ENCODE data around the gene ORM2.
"Not testable (repeated sequence)": the region's sequence is repeated elsewhere in the genome, so short reads cannot be mapped to it uniquely, and the experiment has no call there.

ORM2 gene

DNA sequence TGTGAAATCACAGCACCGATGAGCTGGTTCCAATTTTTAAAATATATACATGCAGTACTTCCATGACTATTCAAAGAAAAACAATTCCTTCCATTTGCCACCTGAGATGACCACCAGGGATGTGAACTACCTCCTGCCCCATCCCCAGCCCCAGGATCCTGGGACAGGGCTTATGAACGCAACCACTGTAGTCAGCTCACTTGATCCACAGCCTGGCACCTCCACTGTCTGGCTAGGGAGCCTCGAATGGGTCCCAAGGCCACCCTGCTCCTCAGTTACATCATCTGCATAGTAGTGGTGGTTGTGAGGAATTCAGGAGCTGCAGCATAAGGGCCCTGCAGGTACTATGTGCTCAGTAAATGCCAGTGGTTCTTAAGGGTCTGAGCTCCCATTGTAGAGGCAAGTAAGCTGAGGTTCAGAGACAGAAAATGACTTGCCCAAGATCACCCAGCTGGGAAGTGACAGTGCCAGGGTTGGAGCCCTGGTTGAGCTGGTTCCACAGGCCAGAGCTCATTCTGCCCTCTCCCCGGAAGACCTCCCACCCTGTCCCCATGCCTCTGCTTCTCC, 2.9 kb downstream of the ORM2 start:
- DNase-seq, result not testable (repeated sequence)

DNA sequence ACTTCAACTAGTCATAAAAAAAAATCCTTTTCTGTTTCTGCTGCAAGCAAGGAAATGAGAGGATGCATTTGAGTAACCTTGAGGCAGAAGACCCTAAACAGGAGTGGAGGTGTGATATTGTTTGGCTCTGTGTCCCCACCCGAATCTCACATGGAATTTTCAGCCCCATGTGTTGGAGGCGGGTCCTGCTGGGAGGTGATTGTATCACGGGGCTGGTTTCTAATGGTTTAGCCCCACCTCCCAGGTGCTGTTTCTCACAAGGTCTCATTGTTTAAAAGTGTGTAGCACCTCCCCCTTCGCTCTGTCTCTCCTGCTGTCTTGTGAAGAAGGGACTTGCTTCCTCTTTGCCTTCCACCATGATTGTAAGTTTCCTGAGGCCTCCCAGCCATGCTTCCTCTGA, 4.0 kb downstream of the ORM2 start:
- DNase-seq, result not testable (repeated sequence)

DNA sequence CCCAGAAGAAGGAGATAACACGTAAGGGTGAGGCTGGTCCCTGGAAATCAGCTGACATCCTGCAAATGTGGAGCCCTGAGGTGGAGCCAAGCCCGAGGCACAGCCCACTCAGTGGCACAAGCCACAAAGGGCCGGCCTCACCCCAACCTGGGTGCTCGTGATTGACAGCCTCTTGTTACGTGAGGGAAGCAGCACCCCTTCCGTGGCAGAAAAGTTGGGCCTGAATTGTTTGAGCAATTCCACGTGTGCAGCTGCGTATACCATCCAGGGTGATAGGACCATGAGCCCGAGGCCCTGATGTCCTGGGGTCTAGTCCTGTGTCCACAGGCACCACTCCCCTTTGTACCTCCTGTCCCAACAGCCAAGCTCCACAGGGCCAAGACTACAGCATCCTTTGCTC, 4.8 kb downstream of the ORM2 start:
- no peak for DNase-seq

DNA sequence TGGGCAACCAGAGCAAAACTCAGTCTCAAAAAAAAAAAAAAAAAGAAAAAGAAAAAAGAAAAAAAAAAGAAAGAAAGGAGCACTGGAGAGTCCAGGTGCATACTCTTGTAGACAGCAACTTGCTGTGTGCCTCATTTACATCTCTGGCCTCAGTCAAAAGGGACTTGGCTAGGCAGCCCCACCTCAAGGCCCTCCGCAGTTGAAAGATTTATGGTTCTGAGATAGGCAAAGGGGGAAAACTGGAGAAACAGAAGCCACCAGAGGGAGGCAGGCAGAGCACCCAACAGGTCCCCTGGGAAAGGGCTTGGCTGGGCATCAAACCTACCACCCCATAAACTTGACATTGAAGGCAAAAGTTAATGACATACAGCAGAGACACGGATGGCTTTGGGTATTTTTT, 6.1 kb downstream of the ORM2 start:
- DNase-seq, result no peak

DNA sequence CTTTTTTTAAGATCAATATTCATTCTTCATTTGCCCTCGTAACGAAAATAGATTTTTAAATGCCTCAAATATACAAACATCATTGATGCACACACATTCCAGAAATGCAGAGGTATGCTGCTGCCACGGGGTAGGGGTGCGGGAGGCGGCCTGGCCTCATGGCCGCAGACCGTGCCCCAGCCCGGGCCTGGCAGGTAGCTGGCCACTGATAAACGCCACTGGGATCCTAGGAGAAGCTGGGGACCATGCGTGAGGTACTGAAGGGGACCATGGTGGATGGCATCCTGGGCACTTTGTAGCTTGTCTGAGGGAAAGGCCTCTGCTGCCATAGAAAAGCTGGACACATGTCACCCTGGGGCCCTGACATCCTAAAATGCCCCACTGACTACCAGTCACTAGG, 6.5 kb downstream of the ORM2 start:
- no peak for DNase-seq

DNA sequence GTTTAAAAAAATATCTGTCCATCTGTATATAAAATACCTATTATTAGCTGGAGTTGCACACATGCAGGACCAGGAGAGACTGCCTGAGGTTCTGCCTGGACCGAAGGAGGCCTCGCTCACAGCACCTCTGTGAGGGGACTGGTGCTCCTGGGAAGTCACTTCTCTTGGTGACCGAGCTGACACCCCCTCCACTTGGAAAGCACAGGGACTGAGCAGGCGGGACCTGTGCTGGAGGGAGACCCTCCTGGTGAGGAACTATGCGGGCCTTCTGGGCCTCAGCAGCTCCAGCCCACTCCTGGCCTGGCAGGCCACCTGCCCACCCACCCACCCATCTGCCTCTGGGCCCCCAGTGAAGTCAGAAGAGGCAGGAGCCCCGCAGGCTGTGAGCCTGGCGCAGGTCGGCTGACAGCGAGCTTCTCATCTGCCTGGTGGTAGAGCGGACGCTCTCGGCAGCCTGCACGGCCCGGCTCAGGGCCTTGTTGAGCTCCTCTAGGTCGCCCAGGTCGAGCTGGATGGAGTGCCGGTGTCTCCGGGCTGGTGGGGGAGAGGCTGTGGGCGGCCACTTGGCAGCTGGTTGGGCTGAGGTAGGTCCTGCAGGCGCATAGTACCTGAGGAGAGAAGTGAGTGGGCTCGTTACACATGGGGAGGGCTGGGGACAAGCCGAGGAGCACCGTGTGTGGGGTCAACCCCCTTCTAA, 7.2 kb downstream of the ORM2 start:
- DNase-seq, result no peak

DNA sequence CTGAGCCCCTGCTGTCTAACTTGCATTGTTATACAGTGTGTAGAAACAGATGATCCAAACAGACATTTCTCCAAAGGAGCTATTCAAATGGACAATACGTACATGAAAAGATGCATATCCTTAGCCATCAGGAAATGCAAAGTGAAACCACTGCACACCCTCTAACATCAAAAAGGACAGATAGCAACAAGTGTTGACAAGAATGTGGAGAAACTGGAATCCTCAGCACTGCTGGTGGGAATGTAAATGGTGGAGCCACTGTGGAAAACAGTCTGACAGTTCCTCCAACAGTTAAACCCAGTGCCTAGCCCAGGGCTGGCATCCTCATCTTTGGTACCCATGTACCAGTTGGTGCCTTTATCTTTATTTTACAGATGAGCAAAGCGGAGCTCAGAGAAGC, 8.5 kb downstream of the ORM2 start:
- DNase-seq, result no peak

DNA sequence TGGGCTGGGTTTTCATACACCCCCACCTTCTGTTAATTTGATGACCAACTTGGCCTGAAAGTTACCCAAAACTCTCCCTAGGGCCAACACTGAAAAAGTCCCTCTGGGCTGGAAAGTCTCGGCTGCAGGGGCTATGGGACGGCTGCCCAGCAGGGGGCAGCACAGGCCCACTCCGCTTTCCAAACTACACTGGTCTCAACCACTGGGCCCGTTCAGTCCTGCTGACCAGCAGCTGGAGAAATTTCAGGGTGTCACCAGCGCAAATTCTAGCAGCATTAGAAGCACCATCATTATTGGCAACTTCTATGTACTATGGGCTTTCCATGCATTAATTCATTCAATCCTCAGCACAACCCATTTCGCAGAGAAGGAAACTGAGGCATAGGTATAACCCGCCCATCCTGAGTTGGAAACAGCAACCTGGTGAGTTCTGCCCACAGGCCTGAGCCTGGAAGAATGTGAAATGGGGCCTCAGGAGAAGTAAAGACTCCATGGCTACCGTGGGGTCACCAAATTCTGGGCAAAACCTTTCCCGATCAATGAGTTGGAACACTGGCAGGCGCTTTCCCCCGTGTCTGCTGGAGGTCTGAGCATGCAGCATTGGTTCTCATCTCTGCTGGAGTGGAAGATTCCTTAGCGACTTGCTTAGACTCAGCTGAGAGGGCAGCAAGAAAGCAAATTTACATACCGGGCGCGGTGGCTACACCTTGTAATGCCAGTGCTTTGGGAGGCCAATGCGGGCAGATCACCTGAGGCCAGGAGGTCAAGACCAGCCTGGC, 9.7 kb downstream of the ORM2 start:
- no peak for DNase-seq

DNA sequence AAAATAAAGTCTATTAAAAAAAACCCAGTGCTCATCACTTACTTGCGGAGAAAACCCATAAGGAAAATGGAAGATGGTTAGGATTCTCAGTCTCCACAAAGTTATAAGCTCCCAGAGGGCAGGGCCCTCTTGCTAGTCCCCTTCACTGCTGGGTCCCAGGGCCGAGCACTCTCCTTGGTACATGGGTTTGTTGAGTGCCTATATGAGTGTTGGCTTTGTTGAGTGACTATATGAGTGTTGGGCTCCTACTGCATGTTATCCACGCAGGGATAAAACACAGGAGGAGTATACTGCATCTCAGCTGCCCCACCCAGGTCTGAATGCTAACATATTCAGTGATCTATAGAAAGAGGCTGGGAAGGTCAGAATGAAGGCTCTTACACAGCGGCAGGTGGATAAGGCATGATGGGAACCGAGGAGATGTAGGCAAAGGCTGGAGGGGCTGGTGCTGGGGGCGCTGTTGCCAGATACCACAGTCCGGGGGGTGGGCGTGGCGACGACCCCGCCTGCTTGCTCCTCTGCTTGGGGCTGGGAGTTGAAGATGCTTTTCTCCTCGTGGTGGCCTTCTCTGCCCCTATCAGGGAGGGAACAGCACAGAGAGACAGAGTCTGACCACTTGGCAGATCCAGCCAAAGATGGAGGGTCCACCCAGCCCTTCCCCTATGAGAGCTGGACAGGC, 11.6 kb downstream of the ORM2 start:
- no peak for DNase-seq

DNA sequence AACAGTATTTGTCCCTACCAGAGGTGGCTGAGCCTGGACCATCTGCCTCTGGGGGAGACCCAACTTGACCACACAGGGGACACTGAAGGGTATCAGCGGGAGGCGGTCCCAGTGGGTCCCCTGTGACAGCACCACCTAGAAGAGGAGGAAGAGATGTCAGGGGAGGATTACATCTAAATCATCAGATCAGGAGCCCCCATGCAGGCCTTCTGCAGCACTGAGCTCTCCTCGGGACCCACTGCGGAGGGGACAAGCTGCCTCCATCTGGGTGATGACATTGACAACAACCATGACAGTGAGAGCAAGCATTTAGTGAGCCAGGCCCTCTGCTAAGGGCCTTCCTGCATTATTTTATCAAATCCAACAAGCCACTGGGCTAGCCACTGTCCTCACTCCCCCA, 12.3 kb downstream of the ORM2 start:
- no peak for DNase-seq

DNA sequence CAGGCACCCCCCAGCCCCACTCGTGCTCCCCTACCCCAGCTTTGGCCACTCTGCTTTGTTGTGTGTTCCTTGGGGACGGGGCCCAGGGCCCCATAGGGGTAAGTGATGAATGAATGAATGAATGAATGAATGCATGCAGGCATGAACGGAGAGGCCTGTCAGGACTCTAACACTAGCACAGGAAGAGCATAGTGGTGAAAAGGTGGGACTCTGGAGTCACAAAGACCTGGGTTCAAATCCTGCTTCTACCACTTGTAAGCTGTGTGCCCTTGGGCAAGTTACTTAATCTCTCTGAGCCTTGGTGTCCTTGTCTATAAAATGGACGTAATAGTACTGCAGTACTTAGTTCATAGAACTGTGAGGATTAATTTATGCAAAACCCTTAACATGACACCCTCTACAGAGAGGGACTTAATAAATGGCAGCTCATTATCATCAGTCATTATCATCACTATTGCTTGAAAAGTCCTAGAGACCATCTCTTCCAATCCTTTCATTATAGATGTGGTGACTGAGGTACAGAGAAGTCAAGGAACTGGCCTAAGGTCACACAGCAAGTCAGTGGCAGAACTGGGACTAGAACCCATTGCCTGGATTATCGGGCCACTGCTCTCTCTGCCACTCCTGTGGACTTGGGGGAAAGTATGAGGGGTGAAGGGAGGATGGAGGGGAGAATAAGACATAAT, 13.2 kb downstream of the ORM2 start:
- no peak for DNase-seq

DNA sequence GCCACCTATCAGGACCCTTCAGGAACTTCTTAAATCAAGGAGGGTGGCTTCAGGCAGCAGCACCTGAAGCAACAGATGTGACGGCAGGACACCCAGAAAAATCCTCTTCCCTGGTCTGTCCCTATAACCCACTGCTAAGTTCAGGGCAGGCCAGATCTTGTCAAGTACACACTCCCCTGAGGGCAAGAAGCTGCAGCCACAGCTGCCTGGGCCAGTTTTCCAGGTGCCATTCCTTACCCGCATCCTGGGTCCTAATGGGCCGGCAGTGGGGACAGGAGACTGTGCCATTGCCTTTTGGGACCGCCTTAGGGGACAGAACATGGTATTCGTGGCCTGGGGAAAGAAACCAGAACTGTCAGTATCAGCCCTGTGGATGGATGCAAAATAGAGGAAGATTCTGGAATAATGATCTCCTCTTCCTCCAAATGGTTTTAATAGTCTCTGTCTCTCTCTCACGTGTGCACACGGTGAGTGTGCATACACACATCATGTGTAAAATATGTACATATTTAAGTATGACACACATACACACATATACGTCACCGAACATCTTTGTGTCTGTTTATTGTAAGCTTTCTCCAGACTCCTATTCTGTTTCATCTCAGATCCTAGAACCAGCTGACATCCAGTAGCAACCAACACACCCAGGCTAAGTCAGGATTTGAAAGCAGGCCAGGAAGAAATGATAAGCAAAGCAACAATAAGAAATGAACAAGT, 14.0 kb downstream of the ORM2 start:
- no peak for DNase-seq

DNA sequence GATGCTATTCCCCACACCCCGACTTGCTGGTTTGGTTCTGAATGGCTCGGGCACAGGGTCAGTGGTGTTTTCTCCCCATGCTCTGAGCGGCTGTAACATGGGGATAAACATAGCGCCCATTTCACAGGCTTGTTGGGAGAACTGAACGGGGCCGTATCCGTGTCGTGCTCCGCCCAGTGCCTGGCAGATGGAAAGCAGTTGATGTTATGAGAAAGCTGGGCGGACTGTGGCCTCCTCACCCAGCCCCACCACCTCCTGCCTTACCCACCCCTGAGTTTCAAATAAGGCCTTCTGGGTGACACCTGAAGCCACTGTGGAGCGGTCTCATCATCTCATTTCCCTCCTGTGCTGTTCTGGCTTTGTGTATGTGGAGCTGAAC, 14.5 kb downstream of the ORM2 start:
- no peak for DNase-seq

DNA sequence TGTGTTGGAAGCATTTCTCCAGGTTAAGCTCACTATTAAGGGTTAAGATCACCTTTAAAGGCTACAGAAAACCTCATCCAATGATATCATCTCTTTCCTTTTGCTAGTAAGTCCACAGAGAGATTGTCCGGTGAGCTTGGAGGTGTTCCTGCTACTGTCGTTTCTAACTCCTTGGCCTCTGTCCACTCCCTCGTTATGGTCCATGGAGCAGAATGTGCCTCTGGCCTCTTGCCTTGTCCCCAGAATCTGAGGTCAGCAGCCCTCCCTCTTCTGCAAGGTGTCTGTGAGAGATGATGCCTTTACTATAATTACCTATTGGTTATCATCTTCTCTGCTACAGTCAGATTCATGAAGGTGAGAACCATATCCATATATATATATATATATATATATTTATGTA, 15.0 kb downstream of the ORM2 start:
- DNase-seq, result no peak

DNA sequence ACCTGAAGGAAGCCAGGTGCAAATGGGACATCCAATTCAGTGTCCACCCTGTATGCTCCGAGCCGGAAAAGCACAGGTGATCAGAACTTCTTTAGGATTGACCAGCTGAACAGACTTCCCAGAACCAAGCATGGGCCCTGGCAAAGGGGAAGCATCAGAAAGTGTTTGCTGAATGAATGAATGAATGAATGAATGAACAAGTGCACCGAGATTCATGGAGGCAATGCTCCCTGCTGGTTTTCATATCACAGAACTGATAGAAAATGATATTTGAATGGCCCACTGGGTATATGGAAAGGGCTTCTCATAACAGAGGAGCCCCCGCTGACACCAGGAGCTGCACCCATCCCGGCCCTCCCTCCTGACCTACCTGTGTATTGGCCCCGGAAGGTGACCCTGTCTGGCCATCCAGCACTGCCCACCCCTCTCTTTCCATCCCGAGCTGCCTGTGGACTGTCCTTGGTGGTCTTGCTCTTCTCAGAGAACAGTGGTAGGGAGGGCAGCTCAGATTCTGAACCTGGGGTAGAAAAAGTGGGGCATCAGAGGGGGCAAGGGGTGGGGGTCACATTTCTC, 15.9 kb downstream of the ORM2 start:
- DNase-seq, result no peak

DNA sequence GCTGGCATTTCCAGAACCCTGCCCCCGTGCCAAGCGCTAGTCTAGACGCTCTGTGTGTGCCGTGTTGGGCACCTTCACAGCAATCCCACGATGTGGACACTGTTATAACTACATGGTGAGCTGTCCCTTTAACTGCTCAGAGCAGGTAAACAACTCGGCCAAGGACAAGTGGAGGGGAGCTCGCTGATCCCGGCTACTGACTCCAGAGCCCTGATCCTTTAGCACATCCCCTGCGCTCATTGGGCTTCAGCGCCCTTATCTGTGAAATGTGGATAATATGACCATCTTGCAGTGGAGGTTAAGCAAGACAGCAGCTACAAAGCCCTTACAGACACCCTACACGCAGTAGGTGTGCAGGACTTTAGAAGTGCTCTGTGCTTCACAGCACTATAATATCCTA, 16.5 kb downstream of the ORM2 start:
- no peak for DNase-seq

DNA sequence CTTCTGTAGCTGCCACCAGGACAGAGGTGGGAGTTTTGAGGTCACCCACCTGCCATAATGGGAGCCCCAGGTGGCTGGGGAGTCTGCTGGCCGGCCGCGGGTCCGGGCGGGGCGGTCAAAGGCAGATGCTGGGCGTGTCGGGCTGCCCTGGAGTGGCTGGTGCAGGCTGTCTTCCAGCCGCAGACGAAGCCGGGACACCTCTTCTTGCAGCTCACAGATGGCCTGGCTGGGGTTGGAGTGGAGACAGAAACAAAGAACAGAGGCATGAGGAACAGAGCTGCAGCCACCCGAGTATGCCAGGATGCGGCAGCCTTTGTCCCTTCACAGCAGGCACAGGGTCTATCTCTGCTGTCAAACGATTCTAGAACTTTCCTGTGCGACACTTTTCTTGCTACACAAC, 18.0 kb downstream of the ORM2 start:
- DNase-seq, result no peak

DNA sequence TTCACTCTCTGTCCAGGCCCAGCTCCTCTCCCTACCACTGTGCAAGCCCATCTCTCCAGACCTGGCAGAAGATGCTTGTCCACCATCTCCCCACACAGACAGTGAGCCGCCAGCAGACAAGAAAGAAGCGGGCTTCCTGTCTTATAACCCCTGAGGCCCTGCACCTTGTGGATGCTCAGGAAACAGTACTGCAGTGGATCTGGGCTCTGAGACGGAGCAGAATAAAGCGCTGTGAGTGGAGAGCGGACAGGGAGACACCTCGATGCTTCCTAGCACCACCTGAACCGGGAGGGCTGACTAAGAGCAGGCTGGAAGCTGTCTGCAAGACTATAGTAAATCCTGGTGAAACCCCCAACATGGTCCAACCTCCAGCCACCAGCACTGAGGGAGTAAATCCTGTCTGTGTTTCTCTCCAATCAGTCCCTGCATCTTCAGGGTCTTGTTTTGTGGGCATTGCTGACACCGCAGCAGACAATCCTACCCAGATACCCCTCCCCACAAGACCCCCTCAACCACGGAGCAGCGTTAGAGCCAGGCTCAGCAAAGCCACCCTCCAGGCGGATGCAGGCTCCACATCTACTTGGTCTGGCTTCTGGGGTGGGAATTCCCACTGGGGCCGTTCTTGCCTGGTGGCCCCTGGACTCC, 18.7 kb downstream of the ORM2 start:
- DNase-seq, result no peak

DNA sequence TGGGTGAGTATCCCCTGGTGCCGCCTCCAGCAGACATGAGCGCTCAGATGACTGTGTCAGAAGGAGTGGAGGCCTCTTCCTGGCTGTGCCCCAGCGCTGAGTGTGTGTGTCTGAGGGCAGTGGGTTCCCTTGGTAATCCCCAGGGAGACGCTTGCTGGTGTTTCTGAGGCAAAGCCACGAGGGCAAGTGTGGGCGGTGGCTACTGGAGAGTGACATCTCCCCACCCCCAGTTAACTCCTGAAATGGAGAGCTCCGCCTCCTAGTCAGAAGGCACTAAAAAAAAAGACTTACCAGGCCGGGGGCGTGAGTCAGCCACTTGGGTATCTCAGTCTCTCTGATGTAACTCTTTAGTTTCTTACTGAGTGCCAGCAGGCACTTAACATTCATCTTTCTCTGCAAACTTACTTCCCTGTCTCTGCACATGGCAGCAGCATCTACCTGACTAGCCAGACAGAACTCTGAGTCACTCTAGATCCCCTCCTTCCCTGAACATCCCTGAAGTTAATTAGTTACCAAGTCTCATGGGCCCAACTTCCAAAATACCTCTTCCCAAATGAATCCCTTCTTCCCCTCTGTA, 19.3 kb downstream of the ORM2 start:
- peak; percentile 6 for DNase-seq

DNA sequence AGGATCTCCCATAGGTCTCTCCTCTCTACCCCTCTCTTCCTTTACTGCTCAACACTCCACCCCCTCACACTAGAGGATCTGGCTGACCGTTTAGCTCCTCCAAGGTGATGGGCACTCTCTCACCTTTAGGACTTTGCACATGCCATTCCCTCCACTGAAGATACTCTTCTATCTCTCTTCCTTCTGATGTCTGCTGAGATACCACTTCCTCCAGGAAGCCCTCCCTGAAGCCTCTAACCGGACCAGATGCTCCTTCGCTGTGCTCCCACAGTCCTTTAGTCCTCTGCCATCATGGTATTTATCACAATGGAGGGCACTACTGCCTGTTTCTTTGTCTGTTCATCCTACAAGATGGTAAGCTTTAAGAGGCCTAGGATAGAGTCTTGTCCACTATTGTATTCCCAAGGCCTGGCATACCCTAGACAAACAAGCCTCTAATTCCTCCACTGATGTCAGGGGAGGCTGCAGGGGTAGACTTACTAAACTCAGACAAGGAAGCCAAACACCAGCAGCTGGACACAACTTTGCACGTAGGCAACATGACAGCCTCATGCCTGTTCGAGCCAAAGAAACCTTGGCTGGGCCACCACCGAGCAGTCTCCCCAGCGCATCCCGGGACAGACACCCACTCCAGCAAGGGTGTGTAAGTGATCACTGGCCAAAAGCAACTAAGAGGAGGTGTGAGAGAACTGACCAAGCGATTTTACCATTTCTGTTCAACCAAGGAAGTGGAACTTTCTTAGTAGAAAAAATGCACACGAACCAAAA, 20.2 kb downstream of the ORM2 start:
- DNase-seq, result no peak

All from NCI-H1105 (cell line).